DMS153 treated with DMSO at 0.1 percent for 48 hours (cell line): ENCODE measurements around the gene HOXA1.

Experiments used
- DNase-seq: peaks from one replicate; lab custom pipeline; 2025; ENCODE audit not compliant: unreplicated experiment; lab: John Stamatoyannopoulos, UW

The HOXA1 gene

DNA sequence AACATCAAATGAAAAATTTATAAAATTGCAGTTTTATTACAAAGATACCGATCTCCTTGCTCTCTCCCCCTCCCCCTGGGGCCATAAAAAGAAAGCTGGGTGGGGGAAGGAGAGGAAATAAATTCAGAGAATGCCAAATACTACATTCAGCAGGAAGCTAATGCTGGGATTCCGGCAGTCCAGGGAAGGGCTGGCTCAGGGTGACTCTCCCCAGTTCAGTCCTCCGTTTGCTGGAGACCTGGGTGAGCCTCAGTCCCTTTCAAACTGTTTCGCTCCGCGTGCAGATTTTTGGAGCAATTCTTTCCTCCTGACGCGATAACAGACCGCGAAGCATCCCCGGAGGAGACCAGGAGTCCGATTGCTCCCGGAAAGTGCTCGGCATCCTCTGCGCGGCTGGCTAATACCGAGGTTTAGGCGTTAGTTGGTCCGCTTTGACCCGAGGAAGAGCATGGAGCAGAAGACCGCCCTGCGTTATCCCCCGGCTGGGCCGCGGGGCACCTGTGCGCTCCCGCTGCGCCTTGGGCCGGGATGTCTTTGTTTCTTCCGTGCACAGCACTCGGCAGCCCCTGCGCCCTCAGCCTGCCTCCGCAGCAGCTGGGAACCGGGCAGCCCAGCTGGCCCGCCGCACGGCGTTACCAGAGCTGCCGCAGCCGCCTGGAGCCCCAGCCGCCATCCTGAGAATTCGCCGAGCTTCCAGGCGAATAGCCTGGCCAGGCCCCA is 10.5 kb upstream of the HOXA1 start:
- no peak for DNase-seq

DNA sequence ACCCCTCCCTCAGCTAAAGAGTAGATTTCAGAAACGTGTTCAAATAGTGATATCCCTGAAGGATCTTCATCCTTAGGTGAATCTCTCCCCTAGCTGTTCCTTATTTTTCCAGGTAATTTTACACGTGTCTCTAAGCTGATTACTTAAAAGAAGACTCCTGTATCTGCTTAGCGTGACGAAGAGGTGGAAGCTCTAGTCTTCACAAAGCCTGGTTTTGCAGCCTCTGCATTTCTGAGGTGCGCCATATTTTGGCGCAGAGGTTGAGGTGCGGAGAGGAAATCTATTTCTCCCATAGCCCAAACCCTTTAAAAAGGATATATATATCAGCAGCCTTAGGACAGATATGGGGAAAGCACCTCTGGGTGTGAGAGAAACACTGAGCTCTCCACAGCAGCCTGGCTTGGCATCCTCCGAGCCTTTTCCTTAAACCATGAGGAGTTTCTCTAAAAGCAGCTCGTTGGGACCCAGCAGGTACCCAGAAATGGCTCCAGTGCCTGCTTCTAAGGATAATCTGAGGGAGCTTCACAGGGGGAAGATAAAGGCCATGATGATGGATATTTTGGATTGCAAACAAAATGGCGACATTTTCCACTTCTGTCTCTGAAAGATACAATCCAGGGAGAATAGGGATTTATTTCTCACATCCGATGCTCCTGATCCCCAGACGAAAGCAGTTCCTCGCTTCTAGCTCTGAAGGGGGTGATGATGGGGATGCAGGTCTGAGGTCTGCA is 9.7 kb upstream of the HOXA1 start:
- DNase-seq: no peak

DNA sequence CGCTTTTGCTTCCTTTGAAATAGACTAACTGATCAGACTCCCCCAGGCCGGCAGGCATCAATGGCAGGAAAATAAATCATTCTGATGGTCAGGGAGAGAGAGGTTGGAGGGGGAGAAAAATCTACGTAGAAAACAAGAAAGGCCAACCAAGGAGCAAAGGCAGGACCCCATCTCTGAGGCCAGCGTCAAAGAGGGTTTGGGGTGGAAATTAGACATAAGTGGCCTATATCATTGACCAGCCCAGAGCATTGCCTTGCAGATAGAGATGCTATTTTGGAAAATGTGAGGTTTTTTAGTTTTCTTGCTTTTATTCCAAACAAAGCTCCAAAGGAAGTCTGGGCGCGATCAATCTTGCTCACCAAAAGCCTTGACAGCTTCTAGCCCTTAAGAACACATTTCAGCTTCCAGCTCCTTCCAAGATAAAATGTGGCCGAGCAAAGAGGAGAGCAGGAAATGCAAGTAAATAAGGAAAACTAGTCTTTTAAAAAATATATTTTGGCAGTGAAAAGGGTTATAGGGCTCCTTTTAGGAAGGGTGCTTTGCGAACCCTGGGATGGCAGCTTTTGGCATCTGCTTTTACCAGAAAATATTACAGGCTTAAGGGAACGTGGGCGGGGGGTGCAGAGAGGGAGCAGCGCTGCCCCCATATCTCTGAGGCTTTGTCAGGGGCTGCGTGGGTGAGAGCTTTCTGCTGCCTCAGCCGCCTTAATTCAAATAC is 8.7 kb upstream of the HOXA1 start:
- no peak for DNase-seq

GRCh38 chr7:27103489-27104226 is 7.9 kb upstream of the HOXA1 start:
- DNase-seq: no peak

GRCh38 chr7:27102581-27103442 is 7.0 kb upstream of the HOXA1 start, which contains the start of gene HOXA2:
Gene HOXA2, minus strand, starts transcription at chr7:27102683. Its CDS starts 183 bp downstream, at chr7:27102500.
- no peak for DNase-seq

DNA sequence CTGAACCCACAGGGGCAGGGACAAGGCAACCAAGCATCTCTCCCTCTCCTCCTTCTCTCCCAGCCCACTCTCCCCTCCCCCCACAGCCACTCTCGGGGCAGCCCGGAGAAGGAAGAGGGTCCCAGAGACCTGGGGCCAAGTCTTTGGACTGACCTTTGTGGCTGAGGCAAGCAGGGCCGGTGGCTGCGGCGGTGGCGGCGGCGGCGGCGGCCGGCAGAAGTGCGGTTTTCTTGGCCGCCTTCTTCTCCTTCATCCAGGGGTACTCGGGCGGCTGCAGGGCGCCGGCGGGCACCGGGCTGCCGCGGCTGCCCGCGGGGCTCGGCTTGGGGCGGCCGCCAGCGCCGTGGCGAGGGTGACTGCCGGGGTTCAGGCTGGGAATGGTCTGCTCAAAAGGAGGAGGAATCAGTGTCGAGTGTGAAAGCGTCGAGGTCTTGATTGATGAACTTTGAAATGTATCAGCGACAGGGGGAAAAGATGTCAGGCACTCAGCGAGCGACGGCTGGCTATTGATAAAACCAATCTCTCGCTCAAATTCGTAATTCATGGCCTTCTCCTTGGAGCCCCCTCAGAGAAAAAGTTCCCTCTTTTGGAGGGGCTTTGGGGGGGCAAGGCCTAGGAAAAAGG is 6.3 kb upstream of the HOXA1 start:
- DNase-seq: no peak

DNA sequence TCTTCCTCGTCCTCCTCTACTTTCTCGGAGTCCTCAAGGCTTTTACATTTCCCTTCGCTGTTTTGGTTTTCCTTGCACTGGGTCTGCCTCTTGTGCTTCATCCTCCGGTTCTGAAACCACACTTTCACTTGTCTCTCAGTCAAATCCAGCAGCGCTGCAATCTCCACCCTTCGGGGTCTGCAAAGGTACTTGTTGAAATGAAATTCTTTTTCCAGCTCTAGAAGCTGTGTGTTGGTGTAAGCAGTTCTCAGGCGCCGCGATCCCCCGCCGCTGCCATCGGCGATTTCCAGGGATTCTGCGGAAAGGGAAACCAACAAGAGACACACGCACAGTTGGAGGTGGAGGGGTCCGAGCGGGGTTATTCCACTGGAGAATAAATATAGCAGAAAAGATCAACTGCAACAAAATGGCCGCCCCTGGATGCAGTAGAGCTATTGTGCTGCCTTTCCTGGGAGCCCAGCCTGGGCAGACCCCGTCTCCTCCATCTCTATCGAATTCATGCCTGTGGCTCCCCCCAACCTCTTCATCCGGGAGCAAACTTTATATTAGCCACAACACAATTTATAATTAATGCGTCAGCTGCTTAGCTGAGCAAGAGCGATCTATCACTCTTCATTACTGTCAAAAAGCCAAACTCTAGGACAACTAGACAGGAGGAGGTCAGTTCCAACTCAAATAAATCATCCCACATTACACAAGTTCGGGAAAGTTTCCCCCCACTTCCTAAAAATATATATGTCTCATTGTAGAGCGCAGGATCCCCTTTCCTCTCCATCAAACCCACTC is 5.6 kb upstream of the HOXA1 start:
- no peak for DNase-seq

- no peak for DNase-seq
These were observed 4.9 kb upstream of the HOXA1 start for GRCh38 chr7:27100694-27101170.

- DNase-seq: no peak
These were observed 3.9 kb upstream of the HOXA1 start for GRCh38 chr7:27099453-27100370.

DNA sequence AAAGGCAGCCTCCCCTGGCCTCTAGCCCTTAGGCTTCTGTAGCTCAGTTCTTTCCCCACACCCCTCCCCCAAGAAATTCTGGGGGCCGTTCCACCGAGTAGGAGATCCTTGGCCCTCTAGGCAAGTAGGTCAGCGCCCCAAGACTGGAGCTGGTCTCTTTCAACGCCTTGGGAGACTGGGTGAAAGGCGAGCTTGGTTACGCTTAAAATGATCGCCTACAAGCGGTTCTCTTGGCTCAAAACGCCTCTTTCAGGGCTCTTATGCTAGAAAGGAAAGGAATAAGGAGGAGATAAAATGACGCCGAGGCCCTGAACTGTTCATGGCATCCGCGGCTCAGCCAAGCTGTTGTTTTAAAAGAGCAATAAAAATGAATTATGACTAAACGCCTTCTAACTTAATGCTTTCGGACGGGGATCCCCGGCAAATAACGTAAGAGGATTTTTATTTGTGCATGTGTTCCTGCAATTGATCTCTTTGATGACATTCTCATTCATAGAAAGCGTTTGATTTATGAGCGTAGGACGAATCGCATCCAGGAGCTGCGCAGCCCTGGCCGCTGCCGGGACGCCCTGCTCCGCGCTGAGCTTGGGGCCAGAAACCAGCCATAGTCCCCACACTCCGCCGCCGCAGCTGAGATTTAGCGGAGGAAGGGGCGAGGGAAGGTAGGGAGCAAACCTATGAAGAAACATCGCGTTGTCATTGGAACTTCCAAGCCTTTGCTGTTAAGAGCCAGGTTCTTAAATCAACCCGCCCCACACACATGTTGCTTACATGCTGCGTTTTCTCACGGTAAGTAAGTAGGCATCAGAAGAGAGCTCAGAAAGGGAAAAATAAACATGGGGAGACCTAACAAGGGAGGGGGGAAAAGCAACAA is 3.0 kb upstream of the HOXA1 start:
- no peak for DNase-seq

GRCh38 chr7:27097686-27098577 is 2.1 kb upstream of the HOXA1 start:
- no peak for DNase-seq

DNA sequence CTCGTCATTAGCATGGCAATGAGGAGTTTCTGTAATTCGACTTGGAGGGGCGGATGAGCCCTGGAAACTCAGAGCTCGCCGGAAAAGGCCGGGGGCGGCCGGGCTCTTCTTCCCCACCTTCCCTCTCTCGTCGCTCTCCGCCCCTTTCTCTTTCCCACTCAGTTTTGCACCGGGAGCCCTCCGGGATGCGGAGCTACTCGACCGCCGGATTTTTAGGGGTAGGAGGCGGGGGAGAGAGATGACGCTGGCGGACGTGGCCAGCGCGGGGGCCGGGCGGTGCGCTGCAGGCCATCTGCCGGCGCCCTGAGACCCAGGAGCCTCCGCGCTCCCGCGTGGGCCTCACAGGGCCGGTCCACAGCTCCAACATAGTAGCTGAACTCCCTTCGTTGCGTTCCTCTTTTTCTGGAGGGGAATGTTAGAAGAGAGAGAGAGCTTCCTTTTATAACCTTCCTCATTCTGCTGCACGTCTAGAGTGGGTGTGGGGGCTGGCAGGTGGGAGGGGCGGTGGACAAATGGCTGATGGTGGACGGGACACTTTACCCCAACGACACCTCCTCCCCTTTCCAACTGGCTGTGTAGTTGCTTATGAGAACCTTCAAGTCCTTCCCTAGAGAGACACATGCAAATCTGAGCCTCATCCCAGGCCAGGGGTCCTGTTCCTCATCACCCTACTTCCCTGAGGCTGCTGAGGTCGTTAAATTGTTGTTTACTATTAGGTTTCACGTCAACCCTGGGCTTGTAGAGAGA is 1.1 kb upstream of the HOXA1 start:
- no peak for DNase-seq

DNA sequence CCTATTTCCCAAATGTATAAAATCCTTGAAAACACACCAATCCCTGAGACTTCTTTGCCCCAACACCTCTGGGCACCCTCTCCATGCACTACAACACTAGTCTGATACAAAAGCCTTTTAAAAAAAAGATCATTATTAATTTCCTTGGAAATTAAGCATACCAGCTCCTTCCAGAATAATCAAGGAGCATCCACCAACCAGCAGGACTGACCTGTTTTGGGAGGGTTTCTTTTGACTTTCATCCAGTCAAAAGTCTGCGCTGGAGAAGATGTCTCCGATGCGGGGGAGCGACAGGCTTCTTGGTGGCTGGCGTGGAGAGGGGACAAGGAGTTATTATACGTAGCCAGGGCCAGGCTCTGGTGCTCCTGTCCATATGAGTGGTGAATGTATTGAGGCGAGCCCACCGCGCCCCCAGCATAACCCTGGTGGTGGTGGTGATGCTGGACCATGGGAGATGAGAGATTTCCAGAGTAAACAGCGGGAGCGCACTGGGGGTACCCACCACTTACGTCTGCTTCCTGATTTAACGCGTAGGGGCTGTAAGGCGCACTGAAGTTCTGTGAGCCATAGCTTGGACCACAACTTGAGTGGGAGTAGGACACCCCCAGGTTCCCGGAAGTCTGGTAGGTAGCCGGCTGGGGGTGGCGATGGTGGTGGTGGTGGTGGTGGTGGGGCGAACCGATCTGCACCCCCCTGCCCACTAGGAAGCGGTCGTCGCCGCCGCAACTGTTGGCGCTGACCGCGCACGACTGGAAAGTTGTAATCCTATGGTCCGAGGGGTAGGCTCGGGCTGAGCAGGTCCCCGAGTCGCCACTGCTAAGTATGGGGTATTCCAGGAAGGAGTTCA is 527 bp downstream of the HOXA1 start:
- no peak for DNase-seq

DNA sequence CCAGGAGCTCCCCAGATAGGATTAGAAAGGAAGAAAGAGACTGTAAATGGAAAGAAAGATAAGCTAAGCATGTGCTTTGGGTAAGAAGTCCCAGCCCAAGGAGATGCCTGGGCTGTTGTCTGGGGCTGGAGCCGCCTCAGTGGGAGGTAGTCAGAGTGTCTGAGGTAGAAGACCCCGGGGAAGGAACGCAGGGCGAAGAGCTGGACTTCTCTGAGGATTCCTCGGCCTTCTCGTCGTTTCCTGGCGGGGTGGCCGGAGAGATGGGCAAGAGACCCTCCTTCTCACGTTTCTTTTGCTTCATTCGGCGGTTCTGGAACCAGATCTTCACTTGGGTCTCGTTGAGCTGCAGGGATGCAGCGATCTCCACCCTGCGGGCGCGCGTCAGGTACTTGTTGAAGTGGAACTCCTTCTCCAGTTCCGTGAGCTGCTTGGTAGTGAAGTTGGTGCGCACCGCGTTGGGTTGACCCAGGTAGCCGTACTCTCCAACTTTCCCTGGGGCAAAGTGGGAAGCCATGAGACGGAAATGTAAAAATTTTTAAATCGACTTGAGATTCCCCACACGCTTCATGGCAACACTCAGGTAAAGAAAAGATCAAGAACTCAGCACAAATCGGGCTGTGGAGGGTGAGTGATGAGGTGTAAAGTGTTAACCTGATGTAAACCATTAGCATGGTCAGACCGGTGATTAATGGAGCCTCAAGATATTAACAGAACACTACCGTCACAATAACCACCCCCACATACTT is 1.3 kb downstream of the HOXA1 start:
- DNase-seq: no peak
